GM12874 (cell line): ENCODE data around the gene HOXD4.

Experiments used
- TF ChIP-seq, protein P1 (sequence below): IDR thresholded peaks from 2 replicates; pipeline ENCODE4 v1.5.1; 2011; ENCODE audit warnings: low read depth, mild to moderate bottlenecking, control low read depth, low read length, moderate library complexity; ENCODE audit not compliant: insufficient read depth

The HOXD4 gene

DNA sequence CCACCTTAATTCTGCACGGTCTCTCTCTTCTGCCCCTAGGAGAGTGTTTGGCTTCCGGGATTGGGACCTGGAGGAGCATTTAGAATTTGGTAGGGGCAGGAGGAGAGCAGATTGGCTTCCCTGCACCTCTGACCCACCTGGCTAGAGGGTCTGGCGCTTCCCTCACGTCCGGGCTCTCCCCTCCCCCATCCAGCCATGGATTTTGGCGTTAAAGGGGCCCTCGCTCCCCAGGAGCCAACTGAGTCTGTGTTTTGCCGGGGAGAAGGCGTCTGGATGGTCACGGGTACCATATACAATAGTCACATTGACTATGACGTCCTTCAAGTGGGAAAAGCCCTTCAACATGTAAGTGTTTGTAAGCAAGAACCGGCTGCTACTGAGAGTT lies 12.3 kb downstream of the HOXD4 start:
- TF ChIP-seq, protein P1, sequence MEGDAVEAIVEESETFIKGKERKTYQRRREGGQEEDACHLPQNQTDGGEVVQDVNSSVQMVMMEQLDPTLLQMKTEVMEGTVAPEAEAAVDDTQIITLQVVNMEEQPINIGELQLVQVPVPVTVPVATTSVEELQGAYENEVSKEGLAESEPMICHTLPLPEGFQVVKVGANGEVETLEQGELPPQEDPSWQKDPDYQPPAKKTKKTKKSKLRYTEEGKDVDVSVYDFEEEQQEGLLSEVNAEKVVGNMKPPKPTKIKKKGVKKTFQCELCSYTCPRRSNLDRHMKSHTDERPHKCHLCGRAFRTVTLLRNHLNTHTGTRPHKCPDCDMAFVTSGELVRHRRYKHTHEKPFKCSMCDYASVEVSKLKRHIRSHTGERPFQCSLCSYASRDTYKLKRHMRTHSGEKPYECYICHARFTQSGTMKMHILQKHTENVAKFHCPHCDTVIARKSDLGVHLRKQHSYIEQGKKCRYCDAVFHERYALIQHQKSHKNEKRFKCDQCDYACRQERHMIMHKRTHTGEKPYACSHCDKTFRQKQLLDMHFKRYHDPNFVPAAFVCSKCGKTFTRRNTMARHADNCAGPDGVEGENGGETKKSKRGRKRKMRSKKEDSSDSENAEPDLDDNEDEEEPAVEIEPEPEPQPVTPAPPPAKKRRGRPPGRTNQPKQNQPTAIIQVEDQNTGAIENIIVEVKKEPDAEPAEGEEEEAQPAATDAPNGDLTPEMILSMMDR: no peak

DNA sequence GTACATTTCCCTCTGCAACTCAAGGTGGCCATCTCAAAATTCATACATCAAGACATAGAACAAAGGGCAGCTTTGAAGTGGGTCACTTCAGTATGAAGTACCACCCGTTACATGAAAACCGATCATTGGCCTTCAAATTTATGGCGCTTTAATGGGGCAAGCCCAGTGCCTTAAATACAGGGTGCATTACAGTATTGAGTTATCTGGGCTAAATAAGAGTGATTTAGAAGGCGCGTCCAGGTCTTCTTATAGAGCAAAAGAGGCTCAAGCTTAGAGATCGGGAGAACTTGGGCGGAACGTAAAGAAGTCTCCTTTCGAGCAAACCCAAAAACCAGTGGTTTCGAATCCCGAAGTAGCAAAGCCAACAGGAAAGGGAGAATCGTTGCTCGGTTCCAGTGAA lies 12.9 kb downstream of the HOXD4 start:
- TF ChIP-seq, protein P1: no peak

DNA sequence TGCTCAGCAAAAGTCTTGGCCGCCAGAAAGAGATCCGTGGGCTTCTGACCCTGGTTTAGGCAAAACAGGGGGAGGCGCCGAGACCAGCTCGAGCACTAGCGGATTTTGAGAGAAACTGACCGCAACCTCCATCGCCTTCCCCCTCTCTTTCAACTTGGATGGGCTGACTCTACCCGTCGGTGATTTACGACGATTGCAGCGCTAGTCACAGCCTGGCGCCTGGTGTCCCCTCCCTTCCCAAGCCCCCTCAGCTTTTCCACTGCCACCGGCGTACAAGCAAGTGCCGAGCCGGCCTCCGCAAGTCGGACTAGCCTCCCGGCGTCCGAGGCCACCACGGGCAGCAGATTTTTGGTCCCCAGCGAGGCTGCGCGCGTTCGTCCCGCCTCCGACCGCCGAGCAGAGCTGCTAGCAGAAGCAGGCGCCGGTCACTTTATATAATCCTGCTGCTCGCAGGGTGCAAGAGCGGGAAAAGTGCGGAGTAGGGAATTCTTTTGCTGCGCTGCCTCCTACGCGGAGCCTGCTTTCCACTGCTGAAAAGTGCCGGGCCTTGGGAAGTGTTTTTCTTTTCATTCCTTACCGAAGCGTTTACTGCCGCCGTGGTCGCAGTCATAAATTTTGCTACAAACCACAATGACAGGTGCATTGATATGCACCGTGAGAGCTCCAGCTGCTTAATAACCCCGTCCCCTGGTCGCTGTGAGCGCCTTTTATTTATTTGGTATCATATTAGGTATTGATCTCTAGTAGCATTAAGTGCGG lies 13.4 kb downstream of the HOXD4 start:
- TF ChIP-seq, protein P1: no peak

DNA sequence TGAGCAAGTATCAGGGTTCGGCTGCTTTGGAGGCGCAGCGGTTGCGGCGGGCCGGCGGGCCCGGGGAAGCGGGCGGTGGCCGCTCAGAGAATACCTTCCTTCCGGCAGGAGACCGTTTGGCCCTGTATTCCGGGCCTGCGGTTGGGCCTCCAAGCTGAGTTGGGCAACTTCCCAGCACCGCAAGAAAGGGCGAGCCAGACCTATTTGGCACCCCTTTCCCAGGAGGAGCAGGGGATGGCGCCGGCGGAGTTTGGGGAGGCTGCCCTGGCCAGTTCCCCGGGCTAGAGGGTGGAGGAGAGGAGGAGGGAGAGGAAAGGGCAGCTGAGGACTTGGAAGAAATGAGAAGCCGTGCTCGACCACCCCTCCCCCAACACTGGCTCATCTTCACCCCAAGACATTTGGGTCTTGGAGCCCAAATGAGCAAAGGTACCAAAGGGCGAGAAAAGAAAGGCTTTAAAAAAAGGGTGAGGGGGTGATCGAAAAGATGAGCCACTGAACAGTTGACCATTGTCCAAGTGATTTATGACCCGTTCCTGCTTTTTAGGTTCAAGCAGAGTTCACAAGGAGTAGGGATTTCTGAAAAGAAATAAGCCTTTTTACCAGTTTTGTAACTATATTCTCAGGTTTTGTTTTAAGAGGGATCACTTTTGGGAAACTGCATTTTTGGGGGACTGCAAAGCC lies 14.2 kb downstream of the HOXD4 start:
- TF ChIP-seq, protein P1: no peak

DNA sequence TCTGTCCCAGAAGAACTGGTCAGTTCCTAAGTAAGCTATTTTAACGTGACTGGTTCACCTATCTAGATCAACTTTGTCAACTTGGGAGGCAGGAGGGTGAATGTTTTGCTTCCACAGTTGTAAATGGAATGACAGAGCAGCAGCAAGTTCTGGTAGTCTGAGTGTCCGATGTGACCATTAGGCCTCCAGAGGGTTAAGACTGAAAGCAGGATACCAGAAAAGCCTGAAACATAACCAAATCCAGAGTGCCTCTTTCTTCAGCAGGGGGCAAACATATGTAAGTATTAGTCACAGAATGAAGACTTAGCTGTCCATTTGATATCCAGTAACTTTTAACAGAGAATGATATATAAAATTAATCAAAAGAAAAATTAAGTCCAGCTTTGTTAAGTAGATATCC lies 14.9 kb downstream of the HOXD4 start:
- TF ChIP-seq, protein P1: no peak

DNA sequence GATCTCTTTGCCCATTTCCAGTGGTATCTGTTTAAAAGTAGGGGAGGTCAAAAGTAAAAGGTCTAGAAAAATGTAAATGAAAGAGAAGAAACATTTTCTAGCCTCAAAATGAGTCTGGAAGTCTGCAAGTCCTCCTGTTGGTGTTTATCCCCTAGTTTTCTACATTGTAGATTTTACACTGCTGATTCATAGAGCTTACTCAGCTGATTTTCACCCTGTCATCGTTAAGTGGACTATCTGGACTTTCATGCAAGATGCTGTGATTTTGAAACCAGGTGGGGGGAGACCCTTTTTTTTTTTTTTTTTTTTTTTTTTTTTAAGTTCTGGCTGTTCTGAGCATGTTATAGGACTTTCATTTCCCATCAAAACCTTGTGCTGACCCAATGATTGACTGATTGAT lies 16.0 kb downstream of the HOXD4 start:
- TF ChIP-seq, protein P1: no peak

DNA sequence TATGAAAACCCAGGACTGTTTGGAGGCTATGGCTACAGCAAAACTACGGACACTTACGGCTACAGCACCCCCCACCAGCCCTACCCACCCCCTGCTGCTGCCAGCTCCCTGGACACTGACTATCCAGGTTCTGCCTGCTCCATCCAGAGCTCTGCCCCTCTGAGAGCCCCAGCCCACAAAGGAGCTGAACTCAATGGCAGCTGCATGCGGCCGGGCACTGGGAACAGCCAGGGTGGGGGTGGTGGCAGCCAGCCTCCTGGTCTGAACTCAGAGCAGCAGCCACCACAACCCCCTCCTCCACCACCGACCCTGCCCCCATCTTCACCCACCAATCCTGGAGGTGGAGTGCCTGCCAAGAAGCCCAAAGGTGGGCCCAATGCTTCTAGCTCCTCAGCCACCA lies 17.8 kb downstream of the HOXD4 start:
- TF ChIP-seq, protein P1: no peak
